GM23338 (cell line): ENCODE measurements around the gene ST14. TPM values are rescaled to one million over a fixed set of nuclear protein-coding genes. Genes with fewer than 3 reads are reported as not detected.

Experiments used
- ATAC-seq: fragments of 200-7000 bp; cut with Tn5 transposase; 3 replicates; pipeline ENCODE4 v1.9.1; 2020
- DNase-seq: peaks from one replicate; pipeline ENCODE4 v3.0.0-alpha.2; 2015; ENCODE audit warnings: low spot score
- H2AFZ ChIP-seq: fragments of 200-600 bp; sonication (generic); 2 replicates; pipeline ENCODE4 v1.8.0; 2016; ENCODE audit warnings: antibody characterized with exemption, mild to moderate bottlenecking, moderate library complexity
- H3F3A ChIP-seq: fragments of 200-600 bp; sonication (generic); replicated peaks from 2 replicates; pipeline ENCODE4 v1.8.0; 2017; ENCODE audit warnings: antibody characterized with exemption, mixed run types, low read depth
- H3K27ac ChIP-seq: fragments of 200-600 bp; sonication (generic); 2 replicates; pipeline ENCODE4 v1.6.1; 2016; ENCODE audit warnings: low read depth
- H3K27me3 ChIP-seq: fragments of 200-600 bp; sonication (generic); 2 replicates; pipeline ENCODE4 v1.8.0; 2016; ENCODE audit warnings: mild to moderate bottlenecking, mixed run types, moderate library complexity; ENCODE audit not compliant: insufficient read depth
- H3K36me3 ChIP-seq: fragments of 200-600 bp; sonication (generic); 2 replicates; pipeline ENCODE4 v1.8.0; 2016; ENCODE audit warnings: mild to moderate bottlenecking; ENCODE audit not compliant: insufficient read depth
- H3K4me1 ChIP-seq: fragments of 200-600 bp; sonication (generic); 2 replicates; pipeline ENCODE4 v1.8.0; 2016; ENCODE audit warnings: mild to moderate bottlenecking, moderate library complexity; ENCODE audit not compliant: insufficient read depth
- H3K4me2 ChIP-seq: fragments of 200-600 bp; sonication (generic); 2 replicates; pipeline ENCODE4 v1.7.1; 2017; ENCODE audit warnings: mixed run types
- H3K4me3 ChIP-seq: fragments of 200-600 bp; sonication (generic); 2 replicates; pipeline ENCODE4 v1.6.1; 2016; ENCODE audit warnings: mixed run types
- H3K79me2 ChIP-seq: fragments of 200-600 bp; sonication (generic); replicated peaks from 2 replicates; pipeline ENCODE4 v1.8.0; 2017; ENCODE audit warnings: mild to moderate bottlenecking; ENCODE audit not compliant: insufficient read depth
- H3K9me2 ChIP-seq: fragments of 200-600 bp; sonication (generic); 2 replicates; pipeline ENCODE4 v1.8.0; 2017; ENCODE audit not compliant: insufficient read depth
- H4K20me1 ChIP-seq: fragments of 200-600 bp; sonication (generic); replicated peaks from 2 replicates; pipeline ENCODE4 v1.8.0; 2017; ENCODE audit warnings: mild to moderate bottlenecking; ENCODE audit not compliant: insufficient read depth
- H3K27ac Mint-ChIP-seq: 2 replicates; pipeline ENCODE4 v1.8.0; 2020; ENCODE audit warnings: inconsistent platforms, mild to moderate bottlenecking, moderate library complexity, mixed read lengths
- H3K27me3 Mint-ChIP-seq: 3 replicates; pipeline ENCODE4 v1.8.0; 2022; ENCODE audit warnings: low read depth, mild to moderate bottlenecking, moderate library complexity, mixed read lengths, inconsistent platforms; ENCODE audit not compliant: insufficient read depth, poor library complexity
- H3K36me3 Mint-ChIP-seq: 3 replicates; pipeline ENCODE4 v1.8.0; 2021; ENCODE audit warnings: low read depth, mild to moderate bottlenecking, inconsistent platforms, moderate library complexity, mixed read lengths
- H3K4me1 Mint-ChIP-seq: 3 replicates; pipeline ENCODE4 v1.8.0; 2020; ENCODE audit warnings: mild to moderate bottlenecking, inconsistent platforms, mixed read lengths
- H3K4me3 Mint-ChIP-seq: 3 replicates; pipeline ENCODE4 v1.8.0; 2021; ENCODE audit warnings: moderate library complexity, mild to moderate bottlenecking, inconsistent platforms, mixed read lengths
- H3K9me3 Mint-ChIP-seq: 3 replicates; pipeline ENCODE4 v1.8.0; 2020; ENCODE audit warnings: moderate library complexity, mild to moderate bottlenecking, inconsistent platforms, mixed read lengths
- CREB1 ChIP-seq: fragments of 250-450 bp; sonication (Bioruptor Pico); IDR thresholded peaks from 2 replicates; pipeline ENCODE4 v1.5.0; 2020; ENCODE audit warnings: low read depth, mild to moderate bottlenecking, moderate library complexity
- EZH2 ChIP-seq: fragments of 200-600 bp; sonication (generic); IDR thresholded peaks from one replicate; pipeline ENCODE4 v1.8.0; 2017; ENCODE audit warnings: antibody characterized with exemption, mild to moderate bottlenecking, low read depth; ENCODE audit not compliant: unreplicated experiment
- EZH2phosphoT487 ChIP-seq: fragments of 200-600 bp; sonication (generic); IDR thresholded peaks from one replicate; pipeline ENCODE4 v1.8.1; 2018; ENCODE audit warnings: antibody characterized with exemption; ENCODE audit not compliant: unreplicated experiment
- JUNB ChIP-seq: IDR thresholded peaks from one replicate; pipeline ENCODE4 v1.6.1; 2016; ENCODE audit warnings: antibody characterized with exemption; ENCODE audit not compliant: unreplicated experiment
- NANOG ChIP-seq: IDR thresholded peaks from 2 replicates; pipeline ENCODE4 v1.6.1; 2016; ENCODE audit warnings: antibody characterized with exemption, borderline replicate concordance
- POLR2AphosphoS5 ChIP-seq: IDR thresholded peaks from 2 replicates; pipeline ENCODE4 v1.6.1; 2016; ENCODE audit warnings: antibody characterized with exemption, low read depth
- STAT1 ChIP-seq: IDR thresholded peaks from one replicate; pipeline ENCODE4 v1.6.1; 2016; ENCODE audit warnings: antibody characterized with exemption; ENCODE audit not compliant: unreplicated experiment
- ZNF114 ChIP-seq: fragments of 250-450 bp; sonication (Bioruptor Pico); IDR thresholded peaks from 2 replicates; pipeline ENCODE4 v1.5.0; 2020; ENCODE audit warnings: mild to moderate bottlenecking, moderate library complexity
- ZNF331 ChIP-seq: fragments of 250-450 bp; sonication (Bioruptor Pico); IDR thresholded peaks from 2 replicates; pipeline ENCODE4 v1.5.0; 2020; ENCODE audit warnings: low read depth, mild to moderate bottlenecking, moderate library complexity
- polyA plus RNA-seq: library from polyadenylated mRNA; unstranded; fragments of >200 nt; fragmentation: Nextera tagmentation; extraction: Ambion mirVana; gene quantifications from 2 replicates; pipeline ENCODE4 v1.2.1, GENCODE V29; 2016
- total RNA-seq: library from RNA; depleted of rRNA; stranded (reverse); fragments of >200 nt; shearing (Covaris generic); gene quantifications from 2 replicates; pipeline ENCODE4 v1.2.3, GENCODE V29; 2014
- TF ChIP-seq, protein P1 (sequence below): IDR thresholded peaks from one replicate; pipeline ENCODE4 v1.6.1; 2018; ENCODE audit warnings: antibody characterized with exemption; ENCODE audit not compliant: unreplicated experiment
- TF ChIP-seq, protein P2 (sequence below), 2 experiments: fragments of 200-600 bp in 1 of 2; sonication (generic) in 1 of 2; conservative IDR thresholded peaks; 2 replicates each; pipeline versions ENCODE4 v1.5.1 to v1.6.1; 2016 to 2017; ENCODE audit warnings: antibody characterized with exemption in 2 of 2, low read depth in 2 of 2, mild to moderate bottlenecking in 2 of 2, moderate library complexity in 1 of 2
- TF ChIP-seq, protein P3 (sequence below): fragments of 250-450 bp; sonication (Bioruptor Pico); IDR thresholded peaks from 2 replicates; pipeline ENCODE4 v1.5.0; 2020; ENCODE audit warnings: mild to moderate bottlenecking, moderate library complexity

The ST14 gene
- total and polyA plus RNA-seq, 2 experiments from 2014 or later, result 7.9 to 32.7 TPM

DNA sequence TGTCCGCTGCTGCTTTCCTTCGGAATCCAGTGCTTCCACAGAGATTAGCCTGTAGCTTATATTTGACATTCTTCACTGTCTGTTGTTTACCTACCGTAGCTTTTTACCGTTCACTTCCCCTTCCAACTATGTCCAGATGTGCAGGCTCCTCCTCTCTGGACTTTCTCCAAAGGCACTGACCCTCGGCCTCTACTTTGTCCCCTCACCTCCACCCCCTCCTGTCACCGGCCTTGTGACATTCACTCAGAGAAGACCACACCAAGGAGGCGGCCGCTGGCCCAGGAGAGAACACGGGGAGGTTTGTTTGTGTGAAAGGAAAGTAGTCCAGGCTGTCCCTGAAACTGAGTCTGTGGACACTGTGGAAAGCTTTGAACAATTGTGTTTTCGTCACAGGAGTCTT is 15.4 kb upstream of the ST14 start:
- Histone ChIP-seq H3K4me1 (peaks cover 17% of the 10 kb centered on the region), H3F3A (0 out of 2 replicates have a peak, but pooled peaks cover 7% of the 10 kb centered on the region), H3K4me3 (no peak overlapping the region), H3K9me2 (no peaks in the 10 kb centered on the region), H3K27me3 (no peaks in the 10 kb centered on the region), H3K27ac (peak overlapping the region; percentile 74; the same call in 1 of the 2 replicates), H4K20me1 (peaks cover 5% of the 10 kb centered on the region), H3K36me3 (peaks cover 17% of the 10 kb centered on the region), H2AFZ (no peak overlapping the region), H3K4me2 (no peak overlapping the region), H3K79me2 (no peaks in the 10 kb centered on the region)
- ATAC-seq, result no peak
- TF ChIP-seq ZNF114 (CRISPR knock-in tag) (no peak), EZH2phosphoT487 (no peak), NANOG (no peak), STAT1 (no peak), POLR2AphosphoS5 (no peak), CREB1 (CRISPR knock-in tag) (no peak), JUNB (no peak), ZNF331 (CRISPR knock-in tag) (no peak), EZH2 (no peak)
- TF ChIP-seq, protein P1, sequence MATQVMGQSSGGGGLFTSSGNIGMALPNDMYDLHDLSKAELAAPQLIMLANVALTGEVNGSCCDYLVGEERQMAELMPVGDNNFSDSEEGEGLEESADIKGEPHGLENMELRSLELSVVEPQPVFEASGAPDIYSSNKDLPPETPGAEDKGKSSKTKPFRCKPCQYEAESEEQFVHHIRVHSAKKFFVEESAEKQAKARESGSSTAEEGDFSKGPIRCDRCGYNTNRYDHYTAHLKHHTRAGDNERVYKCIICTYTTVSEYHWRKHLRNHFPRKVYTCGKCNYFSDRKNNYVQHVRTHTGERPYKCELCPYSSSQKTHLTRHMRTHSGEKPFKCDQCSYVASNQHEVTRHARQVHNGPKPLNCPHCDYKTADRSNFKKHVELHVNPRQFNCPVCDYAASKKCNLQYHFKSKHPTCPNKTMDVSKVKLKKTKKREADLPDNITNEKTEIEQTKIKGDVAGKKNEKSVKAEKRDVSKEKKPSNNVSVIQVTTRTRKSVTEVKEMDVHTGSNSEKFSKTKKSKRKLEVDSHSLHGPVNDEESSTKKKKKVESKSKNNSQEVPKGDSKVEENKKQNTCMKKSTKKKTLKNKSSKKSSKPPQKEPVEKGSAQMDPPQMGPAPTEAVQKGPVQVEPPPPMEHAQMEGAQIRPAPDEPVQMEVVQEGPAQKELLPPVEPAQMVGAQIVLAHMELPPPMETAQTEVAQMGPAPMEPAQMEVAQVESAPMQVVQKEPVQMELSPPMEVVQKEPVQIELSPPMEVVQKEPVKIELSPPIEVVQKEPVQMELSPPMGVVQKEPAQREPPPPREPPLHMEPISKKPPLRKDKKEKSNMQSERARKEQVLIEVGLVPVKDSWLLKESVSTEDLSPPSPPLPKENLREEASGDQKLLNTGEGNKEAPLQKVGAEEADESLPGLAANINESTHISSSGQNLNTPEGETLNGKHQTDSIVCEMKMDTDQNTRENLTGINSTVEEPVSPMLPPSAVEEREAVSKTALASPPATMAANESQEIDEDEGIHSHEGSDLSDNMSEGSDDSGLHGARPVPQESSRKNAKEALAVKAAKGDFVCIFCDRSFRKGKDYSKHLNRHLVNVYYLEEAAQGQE, result no peak
- TF ChIP-seq, protein P2, sequence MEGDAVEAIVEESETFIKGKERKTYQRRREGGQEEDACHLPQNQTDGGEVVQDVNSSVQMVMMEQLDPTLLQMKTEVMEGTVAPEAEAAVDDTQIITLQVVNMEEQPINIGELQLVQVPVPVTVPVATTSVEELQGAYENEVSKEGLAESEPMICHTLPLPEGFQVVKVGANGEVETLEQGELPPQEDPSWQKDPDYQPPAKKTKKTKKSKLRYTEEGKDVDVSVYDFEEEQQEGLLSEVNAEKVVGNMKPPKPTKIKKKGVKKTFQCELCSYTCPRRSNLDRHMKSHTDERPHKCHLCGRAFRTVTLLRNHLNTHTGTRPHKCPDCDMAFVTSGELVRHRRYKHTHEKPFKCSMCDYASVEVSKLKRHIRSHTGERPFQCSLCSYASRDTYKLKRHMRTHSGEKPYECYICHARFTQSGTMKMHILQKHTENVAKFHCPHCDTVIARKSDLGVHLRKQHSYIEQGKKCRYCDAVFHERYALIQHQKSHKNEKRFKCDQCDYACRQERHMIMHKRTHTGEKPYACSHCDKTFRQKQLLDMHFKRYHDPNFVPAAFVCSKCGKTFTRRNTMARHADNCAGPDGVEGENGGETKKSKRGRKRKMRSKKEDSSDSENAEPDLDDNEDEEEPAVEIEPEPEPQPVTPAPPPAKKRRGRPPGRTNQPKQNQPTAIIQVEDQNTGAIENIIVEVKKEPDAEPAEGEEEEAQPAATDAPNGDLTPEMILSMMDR (conservative IDR thresholded peaks at IDR 0.05; ENCODE audit: low read depth in 2 of 2), result no peak
- TF ChIP-seq, protein P3, sequence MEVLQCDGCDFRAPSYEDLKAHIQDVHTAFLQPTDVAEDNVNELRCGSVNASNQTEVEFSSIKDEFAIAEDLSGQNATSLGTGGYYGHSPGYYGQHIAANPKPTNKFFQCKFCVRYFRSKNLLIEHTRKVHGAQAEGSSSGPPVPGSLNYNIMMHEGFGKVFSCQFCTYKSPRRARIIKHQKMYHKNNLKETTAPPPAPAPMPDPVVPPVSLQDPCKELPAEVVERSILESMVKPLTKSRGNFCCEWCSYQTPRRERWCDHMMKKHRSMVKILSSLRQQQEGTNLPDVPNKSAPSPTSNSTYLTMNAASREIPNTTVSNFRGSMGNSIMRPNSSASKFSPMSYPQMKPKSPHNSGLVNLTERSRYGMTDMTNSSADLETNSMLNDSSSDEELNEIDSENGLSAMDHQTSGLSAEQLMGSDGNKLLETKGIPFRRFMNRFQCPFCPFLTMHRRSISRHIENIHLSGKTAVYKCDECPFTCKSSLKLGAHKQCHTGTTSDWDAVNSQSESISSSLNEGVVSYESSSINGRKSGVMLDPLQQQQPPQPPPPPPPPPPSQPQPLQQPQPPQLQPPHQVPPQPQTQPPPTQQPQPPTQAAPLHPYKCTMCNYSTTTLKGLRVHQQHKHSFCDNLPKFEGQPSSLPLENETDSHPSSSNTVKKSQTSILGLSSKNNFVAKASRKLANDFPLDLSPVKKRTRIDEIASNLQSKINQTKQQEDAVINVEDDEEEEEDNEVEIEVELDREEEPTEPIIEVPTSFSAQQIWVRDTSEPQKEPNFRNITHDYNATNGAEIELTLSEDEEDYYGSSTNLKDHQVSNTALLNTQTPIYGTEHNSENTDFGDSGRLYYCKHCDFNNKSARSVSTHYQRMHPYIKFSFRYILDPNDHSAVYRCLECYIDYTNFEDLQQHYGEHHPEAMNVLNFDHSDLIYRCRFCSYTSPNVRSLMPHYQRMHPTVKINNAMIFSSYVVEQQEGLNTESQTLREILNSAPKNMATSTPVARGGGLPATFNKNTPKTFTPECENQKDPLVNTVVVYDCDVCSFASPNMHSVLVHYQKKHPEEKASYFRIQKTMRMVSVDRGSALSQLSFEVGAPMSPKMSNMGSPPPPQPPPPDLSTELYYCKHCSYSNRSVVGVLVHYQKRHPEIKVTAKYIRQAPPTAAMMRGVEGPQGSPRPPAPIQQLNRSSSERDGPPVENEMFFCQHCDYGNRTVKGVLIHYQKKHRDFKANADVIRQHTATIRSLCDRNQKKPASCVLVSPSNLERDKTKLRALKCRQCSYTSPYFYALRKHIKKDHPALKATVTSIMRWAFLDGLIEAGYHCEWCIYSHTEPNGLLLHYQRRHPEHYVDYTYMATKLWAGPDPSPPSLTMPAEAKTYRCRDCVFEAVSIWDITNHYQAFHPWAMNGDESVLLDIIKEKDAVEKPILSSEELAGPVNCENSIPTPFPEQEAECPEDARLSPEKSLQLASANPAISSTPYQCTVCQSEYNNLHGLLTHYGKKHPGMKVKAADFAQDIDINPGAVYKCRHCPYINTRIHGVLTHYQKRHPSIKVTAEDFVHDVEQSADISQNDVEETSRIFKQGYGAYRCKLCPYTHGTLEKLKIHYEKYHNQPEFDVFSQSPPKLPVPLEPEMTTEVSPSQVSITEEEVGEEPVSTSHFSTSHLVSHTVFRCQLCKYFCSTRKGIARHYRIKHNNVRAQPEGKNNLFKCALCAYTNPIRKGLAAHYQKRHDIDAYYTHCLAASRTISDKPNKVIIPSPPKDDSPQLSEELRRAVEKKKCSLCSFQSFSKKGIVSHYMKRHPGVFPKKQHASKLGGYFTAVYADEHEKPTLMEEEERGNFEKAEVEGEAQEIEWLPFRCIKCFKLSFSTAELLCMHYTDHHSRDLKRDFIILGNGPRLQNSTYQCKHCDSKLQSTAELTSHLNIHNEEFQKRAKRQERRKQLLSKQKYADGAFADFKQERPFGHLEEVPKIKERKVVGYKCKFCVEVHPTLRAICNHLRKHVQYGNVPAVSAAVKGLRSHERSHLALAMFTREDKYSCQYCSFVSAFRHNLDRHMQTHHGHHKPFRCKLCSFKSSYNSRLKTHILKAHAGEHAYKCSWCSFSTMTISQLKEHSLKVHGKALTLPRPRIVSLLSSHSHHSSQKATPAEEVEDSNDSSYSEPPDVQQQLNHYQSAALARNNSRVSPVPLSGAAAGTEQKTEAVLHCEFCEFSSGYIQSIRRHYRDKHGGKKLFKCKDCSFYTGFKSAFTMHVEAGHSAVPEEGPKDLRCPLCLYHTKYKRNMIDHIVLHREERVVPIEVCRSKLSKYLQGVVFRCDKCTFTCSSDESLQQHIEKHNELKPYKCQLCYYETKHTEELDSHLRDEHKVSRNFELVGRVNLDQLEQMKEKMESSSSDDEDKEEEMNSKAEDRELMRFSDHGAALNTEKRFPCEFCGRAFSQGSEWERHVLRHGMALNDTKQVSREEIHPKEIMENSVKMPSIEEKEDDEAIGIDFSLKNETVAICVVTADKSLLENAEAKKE, result no peak
- H3K36me3 Mint-ChIP-seq, result peaks cover 52% of the 10 kb centered on the region
- H3K27ac Mint-ChIP-seq, result no peak overlapping the region
- H3K4me3 Mint-ChIP-seq, result no peak overlapping the region
- no peaks in the 10 kb centered on the region for H3K9me3 Mint-ChIP-seq
- H3K4me1 Mint-ChIP-seq, result peaks cover 25% of the 10 kb centered on the region
- no peak for DNase-seq
- peaks cover 6% of the 10 kb centered on the region for H3K27me3 Mint-ChIP-seq
